GM19193 (cell line): ENCODE results near the gene CACNA2D2.

Experiments
- POLR2A ChIP-seq: IDR thresholded peaks from 4 replicates; pipeline ENCODE4 v1.6.1; 2011; ENCODE audit not compliant: insufficient read depth, insufficient read length; ENCODE audit errors: extremely low read depth

Gene CACNA2D2

GRCh38 chr3:50455161-50456018, 48.0 kb downstream of the CACNA2D2 start:
- TF ChIP-seq POLR2A: no peak

GRCh38 chr3:50454481-50455070, 48.9 kb downstream of the CACNA2D2 start:
- no peak for TF ChIP-seq POLR2A

GRCh38 chr3:50453907-50454306, 49.5 kb downstream of the CACNA2D2 start:
- TF ChIP-seq POLR2A: no peak

GRCh38 chr3:50450209-50450921, 53.1 kb downstream of the CACNA2D2 start:
- no peak for TF ChIP-seq POLR2A

GRCh38 chr3:50448752-50449539, 54.5 kb downstream of the CACNA2D2 start:
- no peak for TF ChIP-seq POLR2A

DNA sequence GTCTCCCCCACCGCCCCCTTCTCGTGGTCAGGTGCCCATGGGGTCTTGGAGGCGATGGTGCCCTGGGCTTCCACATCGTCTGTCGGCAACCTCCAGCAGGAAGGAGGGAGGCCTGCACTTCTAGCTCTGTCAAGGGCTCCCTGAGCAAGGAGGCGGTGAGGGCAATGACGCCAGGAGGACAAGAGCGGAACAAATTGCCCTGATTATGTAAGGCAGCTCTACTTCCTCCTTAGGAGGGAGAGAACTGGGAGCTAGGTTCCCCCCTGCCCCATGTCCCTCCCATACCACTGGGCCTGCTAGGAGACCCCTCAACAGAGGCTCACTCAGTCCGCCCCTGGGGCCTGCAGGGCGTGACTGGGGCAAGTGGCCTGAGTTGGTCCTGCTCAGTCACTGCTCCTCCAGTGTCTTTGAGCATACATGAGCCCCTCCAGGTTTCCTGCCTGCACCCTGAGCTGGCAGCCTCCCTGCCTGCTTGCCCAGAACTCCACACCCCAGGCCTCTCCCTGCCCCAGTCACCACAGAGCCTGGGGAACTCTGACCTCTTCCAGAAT, 56.1 kb downstream of the CACNA2D2 start:
- TF ChIP-seq POLR2A: no peak

DNA sequence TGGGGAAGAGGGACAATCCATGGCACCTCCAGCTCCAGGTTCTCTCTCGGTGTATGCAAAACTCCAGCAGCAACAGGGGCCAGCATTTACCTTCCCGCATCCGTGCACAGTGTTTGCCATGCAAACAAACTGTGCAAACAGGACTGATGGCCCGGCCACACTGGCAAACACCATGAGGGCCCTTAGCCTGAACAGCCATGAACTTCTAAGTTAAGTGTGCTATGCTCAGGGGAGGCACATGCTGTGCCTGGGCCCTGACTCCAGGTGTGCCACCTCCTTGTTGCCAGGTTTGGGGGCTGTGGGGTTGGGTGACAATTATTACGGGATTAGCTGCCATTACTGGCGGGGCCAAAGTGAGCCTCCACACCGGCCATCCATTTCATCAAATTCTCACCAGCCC, 57.5 kb downstream of the CACNA2D2 start:
- no peak for TF ChIP-seq POLR2A

DNA sequence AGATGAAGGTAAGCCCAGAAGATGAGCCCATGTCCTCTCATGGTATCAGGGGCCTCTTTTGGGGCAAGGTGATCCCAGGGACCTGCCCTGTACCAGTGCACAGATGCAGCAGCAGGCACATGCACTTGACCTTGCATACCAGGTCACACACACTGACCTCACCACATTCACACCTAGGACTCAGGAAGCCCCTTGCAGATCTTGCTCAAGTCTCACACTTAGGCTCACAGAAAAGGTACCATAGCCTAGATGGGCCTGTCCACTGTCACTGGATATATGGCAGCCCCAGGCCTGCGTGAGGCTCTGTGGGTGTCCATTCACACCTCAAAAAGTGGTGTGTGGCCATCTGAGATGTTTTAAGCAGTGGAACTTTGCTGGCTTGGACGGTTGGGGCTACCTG, 58.7 kb downstream of the CACNA2D2 start:
- TF ChIP-seq POLR2A: no peak

- TF ChIP-seq POLR2A: no peak
Observed at GRCh38 chr3:50444213-50444612, 59.2 kb downstream of the CACNA2D2 start.

DNA sequence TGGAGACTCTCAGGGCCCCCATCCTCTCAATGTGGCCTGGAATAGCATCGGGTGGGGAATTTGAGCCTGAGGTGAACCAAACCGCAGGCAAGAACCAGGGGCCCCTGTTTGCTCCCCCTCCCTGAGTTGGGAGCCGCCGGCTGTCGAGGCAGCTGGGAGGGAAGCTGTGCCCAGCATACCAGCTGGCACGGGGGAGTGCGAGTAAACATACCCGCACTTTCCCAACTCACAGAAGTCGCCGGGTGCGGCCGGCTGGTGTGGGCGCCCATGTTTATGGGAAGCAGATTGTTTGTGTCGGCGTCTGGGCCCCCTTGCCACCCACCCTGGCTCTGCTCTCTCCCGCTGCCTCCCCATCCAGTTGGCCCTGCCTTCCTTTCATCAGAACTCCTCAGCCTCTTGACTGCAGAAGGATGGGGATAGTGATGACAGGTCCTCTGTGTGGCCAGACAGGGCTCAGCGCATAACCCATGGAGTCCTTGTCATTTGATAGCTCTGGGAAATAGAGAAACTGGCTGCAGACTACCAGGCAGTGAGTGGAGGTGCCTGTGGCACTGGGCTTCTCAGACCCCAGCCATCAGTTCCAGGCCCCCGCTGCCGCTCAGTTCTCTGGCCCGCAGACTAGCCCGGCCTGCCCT, 60.4 kb downstream of the CACNA2D2 start:
- no peak for TF ChIP-seq POLR2A

GRCh38 chr3:50441424-50442217, 61.8 kb downstream of the CACNA2D2 start:
- no peak for TF ChIP-seq POLR2A

DNA sequence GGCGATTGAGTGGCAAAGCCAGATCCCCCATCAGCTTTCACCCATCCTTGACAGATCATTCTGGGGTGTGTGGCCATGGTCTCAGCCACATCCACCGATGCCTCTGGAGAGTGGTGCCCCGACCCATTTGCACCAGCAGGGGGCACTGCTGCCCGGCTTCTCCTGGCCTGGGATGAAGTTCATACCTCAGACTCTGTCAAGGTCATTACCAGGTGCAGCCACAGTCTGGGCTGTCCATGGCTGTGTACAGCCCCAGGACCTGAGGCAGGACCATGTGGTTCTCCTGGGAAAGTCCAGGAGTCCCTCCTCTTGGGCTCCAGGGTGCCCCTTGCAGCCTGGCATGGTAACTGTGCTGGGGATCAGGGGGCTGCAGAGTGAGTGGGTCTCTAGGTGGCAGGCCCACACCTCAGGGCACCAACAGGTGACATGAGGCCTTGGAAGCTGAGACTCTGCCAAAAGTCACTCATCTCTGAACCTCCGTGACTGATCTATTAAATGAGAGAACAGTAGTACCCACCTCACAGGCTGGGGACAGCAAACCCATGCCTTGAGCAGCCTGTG, 67.2 kb downstream of the CACNA2D2 start:
- TF ChIP-seq POLR2A: no peak
